PFSK-1 (cell line): Measurements from ENCODE around the gene ZNF536.

ENCODE experiments used
- FOXP2 ChIP-seq: optimal IDR thresholded peaks from 2 replicates; pipeline ENCODE3; 2011; ENCODE audit warnings: borderline replicate concordance, control low read depth, inconsistent platforms; ENCODE audit not compliant: insufficient read depth; ENCODE audit errors: extremely low read length, extremely low read depth
- POLR2AphosphoS5 ChIP-seq: IDR thresholded peaks from 2 replicates; pipeline ENCODE4 v1.6.1; 2012; ENCODE audit warnings: low read depth, mild to moderate bottlenecking, control low read depth, low read length, moderate library complexity
- REST ChIP-seq, 2 experiments: IDR thresholded peaks; 2 replicates each; pipeline versions ENCODE4 v1.6.1 to v1.8.0; 2011 to 2012; ENCODE audit warnings: low read depth in 2 of 2, low read length in 2 of 2, control low read depth in 1 of 2, inconsistent platforms in 1 of 2, mild to moderate bottlenecking in 1 of 2, moderate library complexity in 1 of 2; ENCODE audit not compliant: insufficient read depth in 1 of 2
- SIN3A ChIP-seq: IDR thresholded peaks from 2 replicates; pipeline ENCODE4 v1.6.1; 2012; ENCODE audit warnings: mild to moderate bottlenecking, low read length, moderate library complexity, borderline replicate concordance; ENCODE audit not compliant: insufficient read depth
- TAF1 ChIP-seq: IDR thresholded peaks from 2 replicates; pipeline ENCODE4 v1.6.1; 2012; ENCODE audit warnings: low read length, control low read depth, borderline replicate concordance; ENCODE audit not compliant: insufficient read depth

Gene ZNF536

GRCh38 chr19:30444686-30445232 is 72.6 kb downstream of the ZNF536 start:
- no peak for TF ChIP-seq SIN3A
- TF ChIP-seq FOXP2: no peak
- TF ChIP-seq POLR2AphosphoS5: no peak
- TF ChIP-seq REST (IDR thresholded peaks at IDR 0.05; ENCODE audit: insufficient read depth in 1 of 2, low read depth in 2 of 2, low read length in 2 of 2): no peak
- TF ChIP-seq TAF1: no peak

- TF ChIP-seq FOXP2 (no peak), POLR2AphosphoS5 (no peak), REST (IDR thresholded peaks at IDR 0.05; ENCODE audit: insufficient read depth in 1 of 2, low read depth in 2 of 2, low read length in 2 of 2) (no peak), TAF1 (no peak), SIN3A (no peak)
Measured at GRCh38 chr19:30445385-30445784, 73.2 kb downstream of the ZNF536 start.

GRCh38 chr19:30446850-30447552 is 74.8 kb downstream of the ZNF536 start:
- TF ChIP-seq POLR2AphosphoS5: no peak
- no peak for TF ChIP-seq REST (IDR thresholded peaks at IDR 0.05; ENCODE audit: insufficient read depth in 1 of 2, low read depth in 2 of 2, low read length in 2 of 2)
- no peak for TF ChIP-seq SIN3A
- TF ChIP-seq FOXP2: no peak
- no peak for TF ChIP-seq TAF1

- TF ChIP-seq FOXP2 (no peak), POLR2AphosphoS5 (no peak), SIN3A (no peak), REST (IDR thresholded peaks at IDR 0.05; ENCODE audit: insufficient read depth in 1 of 2, low read depth in 2 of 2, low read length in 2 of 2) (no peak), TAF1 (no peak)
Measured at GRCh38 chr19:30447553-30447870, 75.3 kb downstream of the ZNF536 start.
